Stimulated activated CD8-positive, alpha-beta memory T cell treated with anti-CD3 and anti-CD28 coated beads, Interleukin-2, amount 100 ng/mL, for 48 hours (primary cell): ENCODE results near the gene PDIK1L.

Experiments used
- DNase-seq, 2 donors: peaks; one replicate each; pipeline ENCODE4 v3.0.0-alpha.2; 2020; ENCODE audit warnings: low read depth in 2 of 2

The PDIK1L gene

DNA sequence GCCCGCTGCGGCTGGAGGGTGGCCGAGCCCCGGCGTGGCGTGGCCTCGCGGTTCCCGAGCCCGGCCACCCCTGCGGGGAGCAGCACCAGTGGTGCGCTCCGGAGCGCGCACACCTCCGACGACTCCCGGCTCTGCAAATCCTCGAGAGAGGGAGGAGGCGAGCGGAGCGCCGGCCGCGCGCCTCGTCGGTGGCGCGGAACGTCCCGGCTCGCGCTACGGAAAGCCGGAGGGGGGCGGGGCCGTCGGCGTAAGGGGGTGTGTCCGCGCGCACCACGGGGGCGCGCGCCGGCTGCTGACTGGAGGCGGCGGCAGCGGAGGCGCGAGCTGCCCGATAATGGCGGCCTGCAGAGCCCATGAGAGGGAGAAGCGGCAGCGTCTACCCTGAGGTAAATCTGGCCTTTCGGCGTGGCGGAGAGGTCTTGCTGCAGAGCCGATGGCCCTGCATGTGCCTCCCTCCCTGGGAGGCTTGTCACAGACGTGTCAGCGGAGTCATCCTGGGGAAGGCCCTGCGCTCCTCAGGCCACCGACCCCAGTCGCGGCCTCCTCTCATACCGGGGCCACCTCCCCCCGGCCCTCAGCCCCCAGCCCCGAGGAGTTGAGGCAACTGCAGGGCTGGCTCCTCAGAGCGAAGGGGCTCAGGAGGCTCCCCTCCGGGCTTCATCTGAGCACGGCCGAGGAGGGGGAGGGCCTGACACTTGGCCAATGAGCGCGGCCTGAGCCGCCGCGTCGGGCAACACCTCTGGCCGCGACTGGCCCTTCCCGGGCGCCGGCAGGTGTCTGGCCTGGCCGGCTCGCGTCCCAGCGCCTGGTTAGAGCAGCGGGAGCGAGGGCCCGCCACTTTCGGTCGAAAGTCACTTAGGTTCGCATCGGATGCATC is at the start of gene PDIK1L:
PDIK1L (plus strand) TSS at position 295 of the 877 bp plus-strand sequence. CDS start 2,485 bp downstream, outside the sequence.
- DNase-seq, result peak; percentile 91 to 92

- DNase-seq, result no peak
Observed at GRCh38 chr1:26064553-26064952, 47.1 kb upstream of the PDIK1L start.

GRCh38 chr1:26066160-26066559 is 45.5 kb upstream of the PDIK1L start:
- DNase-seq, result no peak

GRCh38 chr1:26066857-26067256 is 44.8 kb upstream of the PDIK1L start:
- DNase-seq, result no peak

GRCh38 chr1:26067432-26067911 is 44.2 kb upstream of the PDIK1L start, which contains the start of gene TRIM63:
TRIM63 (minus strand) TSS chr1:26067630; CDS start chr1:26067494, 136 bp downstream.
- no peak for DNase-seq

- no peak for DNase-seq
Observed at GRCh38 chr1:26069941-26070295, 41.7 kb upstream of the PDIK1L start.

- DNase-seq, result no peak
Observed at GRCh38 chr1:26070296-26070962, 41.2 kb upstream of the PDIK1L start.

DNA sequence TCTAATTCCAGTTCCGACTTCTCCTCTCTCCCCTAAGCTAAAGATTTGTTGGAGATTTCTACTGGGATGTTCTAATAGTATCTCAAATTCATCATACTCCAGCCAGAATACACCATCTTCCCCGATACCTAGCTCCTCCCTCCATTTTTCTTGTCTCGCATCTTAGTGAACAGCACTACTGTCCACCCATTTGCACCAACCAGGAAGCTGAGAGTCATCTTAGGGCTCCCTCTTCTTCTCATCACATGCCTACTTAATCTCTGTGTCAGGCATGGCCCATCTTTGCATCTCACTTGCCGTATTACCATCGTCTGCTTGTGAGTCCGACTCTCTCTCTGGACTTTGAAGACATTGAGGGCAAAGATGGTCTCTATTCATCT is 40.7 kb upstream of the PDIK1L start:
- DNase-seq, result no peak

DNA sequence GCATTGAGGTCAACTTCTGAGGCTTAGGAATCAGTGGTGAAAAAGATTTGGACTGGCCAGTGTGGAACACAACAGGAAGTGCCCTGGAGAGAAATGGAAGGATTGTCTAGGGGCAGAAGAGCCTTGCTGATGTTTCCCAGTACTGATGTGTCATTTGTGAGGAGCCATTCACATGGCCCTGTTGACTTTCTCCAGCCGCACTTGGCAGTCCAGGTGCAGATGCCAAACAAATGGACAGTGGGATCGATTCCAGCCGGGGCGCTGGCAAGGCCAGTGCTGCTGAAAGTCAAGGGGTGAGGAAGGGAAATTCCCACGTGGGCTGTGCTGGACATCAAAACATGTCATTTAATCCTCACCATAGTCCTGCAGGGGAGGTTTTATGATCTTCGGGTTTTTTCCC is 39.3 kb upstream of the PDIK1L start:
- no peak for DNase-seq

- DNase-seq, result no peak
Observed at GRCh38 chr1:26075421-26076144, 36.0 kb upstream of the PDIK1L start.

DNA sequence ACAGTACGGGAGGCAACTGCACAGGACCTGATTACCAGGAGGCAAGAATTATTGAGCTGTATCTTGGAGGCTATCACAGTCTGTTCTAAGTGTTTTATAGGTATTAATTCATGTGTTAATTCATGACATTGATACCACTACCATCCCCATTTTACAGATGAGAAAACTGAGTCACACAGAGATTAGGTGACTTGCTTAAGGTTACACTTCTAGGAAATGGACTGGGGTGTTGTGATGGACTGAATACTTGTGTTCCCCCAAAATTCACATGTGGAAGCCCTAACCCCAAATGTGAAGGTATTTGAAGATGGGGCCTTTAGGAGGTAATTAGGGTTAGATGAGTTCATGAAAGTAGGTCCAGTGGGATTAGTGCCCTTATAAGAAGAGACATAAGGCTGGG is 34.1 kb upstream of the PDIK1L start:
- DNase-seq, result no peak

- no peak for DNase-seq
Observed at GRCh38 chr1:26078286-26079177, 33.1 kb upstream of the PDIK1L start.

DNA sequence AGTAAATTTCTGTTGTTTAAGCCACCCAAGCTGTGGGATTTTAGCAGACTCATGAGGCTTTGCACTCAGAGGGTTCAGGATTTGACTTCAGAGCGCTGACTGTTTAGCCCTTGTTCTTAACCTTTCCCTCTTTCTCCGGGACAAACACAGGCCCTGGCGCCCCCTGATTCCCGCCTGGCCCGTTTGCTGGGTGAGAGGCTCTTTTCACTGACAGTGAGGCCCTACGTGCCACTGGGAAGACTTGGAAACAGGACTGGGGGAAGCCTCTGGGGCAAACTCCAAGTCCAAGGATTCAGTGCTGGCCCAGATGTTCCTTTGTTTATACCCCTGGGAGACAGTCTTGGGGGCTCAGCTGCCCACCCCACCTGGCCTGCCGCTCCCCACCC is 32.5 kb upstream of the PDIK1L start:
- no peak for DNase-seq

- DNase-seq, result no peak
Observed at GRCh38 chr1:26079960-26080814, 31.4 kb upstream of the PDIK1L start.

- DNase-seq, result no peak
Observed at GRCh38 chr1:26081267-26082019, 30.2 kb upstream of the PDIK1L start.

DNA sequence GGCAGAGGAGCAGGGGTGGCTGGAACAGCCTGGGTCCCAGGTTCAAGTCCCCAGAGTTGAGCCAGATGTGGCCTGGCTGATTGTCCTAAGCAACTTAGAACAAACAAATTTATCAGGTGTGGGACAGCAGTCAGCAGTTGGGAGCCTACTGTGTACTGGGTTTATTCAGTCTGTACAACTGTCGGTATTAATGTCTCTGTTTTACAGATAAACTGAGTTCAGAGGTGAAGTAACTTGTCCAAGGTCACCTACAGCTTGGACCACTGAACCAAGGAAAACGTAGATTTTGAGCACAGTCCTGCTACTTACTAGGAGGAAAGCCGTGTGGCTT is 29.6 kb upstream of the PDIK1L start:
- no peak for DNase-seq

GRCh38 chr1:26083208-26083607 is 28.4 kb upstream of the PDIK1L start:
- no peak for DNase-seq

DNA sequence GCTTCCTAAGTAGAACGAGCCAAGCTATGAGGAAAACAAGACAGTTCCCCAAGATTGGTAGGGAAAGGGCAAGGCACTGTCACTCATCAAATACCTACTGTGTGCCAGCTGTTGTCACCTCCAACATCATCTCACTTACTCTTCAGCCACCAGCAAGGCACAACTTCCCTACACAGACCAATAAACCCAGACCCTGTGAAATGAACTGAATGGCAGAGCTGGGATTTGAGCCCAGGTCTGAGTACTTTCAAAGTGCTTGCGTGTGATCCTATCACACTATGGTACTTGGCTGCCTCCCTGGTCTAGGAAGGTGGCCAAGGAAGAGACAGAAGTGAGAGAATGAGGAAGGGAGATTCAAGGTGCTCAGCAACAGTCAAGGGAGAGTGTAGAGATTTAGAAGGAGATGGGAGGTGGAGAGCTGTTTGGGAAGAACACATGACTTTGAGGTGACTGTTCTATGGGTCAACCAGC is 27.5 kb upstream of the PDIK1L start:
- DNase-seq, result no peak

DNA sequence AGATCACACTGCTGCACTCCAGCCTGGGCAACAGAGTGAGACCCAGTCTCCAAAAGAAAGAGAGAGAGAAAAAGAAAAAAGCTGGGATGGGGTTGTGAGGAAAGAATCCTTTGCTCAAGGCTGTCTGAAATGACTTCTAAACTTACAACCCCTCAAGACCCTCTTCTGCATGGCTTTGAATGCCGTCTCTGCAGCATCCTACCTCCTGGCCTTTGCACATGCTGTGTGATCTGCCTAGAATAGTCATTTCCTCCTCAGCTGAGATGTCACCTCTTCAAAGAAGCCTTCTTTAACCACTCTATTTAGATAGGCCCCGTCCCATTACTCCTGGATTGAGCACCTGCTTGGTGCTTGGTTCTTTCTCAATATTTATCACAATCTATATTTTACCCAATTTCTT is 26.8 kb upstream of the PDIK1L start:
- no peak for DNase-seq

DNA sequence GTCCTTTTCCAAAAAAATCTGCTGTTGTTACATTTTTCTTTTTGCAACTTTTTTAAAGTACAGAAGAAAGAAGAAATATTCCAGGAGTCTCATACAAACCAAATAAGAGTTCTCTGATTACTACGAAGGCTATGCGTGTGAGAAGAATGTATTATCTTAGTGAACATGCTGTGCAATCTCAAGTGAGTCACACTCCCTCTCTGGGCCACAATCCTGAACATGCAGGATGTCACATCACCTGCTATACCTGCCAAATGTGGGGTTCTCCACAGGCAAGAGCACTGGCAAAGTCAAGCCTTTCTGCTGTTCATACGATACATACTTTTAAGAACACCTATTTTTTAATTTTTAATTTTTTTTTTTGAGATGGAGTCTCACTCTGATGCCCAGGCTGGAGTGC is 22.5 kb upstream of the PDIK1L start:
- no peak for DNase-seq
